ENCODE results near the gene AIG1.

- TF ChIP-seq EZH2 (IDR thresholded peaks at IDR 0.05; ENCODE audit: insufficient read depth, poor library complexity, severe bottlenecking) (no peak), EZH2phosphoT487 (IDR thresholded peaks at IDR 0.05; ENCODE audit: insufficient read depth, low read depth) (no peak)
These were observed 130.7 kb downstream of the AIG1 start for GRCh38 chr6:143191361-143191760.

Data from GM23248 (cell line).